NCI-H1417 (cell line): Measurements from ENCODE around the gene HK2.
"Not testable (repeated sequence)": the region's sequence is repeated elsewhere in the genome, so short reads cannot be mapped to it uniquely, and the experiment has no call there.

Experiments used
- DNase-seq, 3 experiments: peaks; one replicate each; lab custom pipeline; 2025; lab: John Stamatoyannopoulos, UW

HK2 gene

GRCh38 chr2:74895001-74895400 is 61.1 kb downstream of the HK2 start:
- DNase-seq, result no peak

- DNase-seq, result no peak
These were observed 62.3 kb downstream of the HK2 start for GRCh38 chr2:74896232-74896631.

GRCh38 chr2:74900225-74900624 is 66.3 kb downstream of the HK2 start:
- DNase-seq, result not testable (repeated sequence)

GRCh38 chr2:74902281-74902860 is 68.4 kb downstream of the HK2 start:
- peak in 2 of 3 experiments; percentile 39 to 72 for DNase-seq

- no peak for DNase-seq
These were observed 72.5 kb downstream of the HK2 start for GRCh38 chr2:74906395-74906794.

GRCh38 chr2:74907560-74907959 is 73.6 kb downstream of the HK2 start:
- not testable (repeated sequence) for DNase-seq

GRCh38 chr2:74908748-74909444 is 75.0 kb downstream of the HK2 start:
- no peak for DNase-seq

- no peak for DNase-seq
These were observed 76.3 kb downstream of the HK2 start for GRCh38 chr2:74910245-74910644.

- no peak for DNase-seq
These were observed 77.1 kb downstream of the HK2 start for GRCh38 chr2:74911061-74911460.

GRCh38 chr2:74915743-74916142 is 81.8 kb downstream of the HK2 start:
- no peak for DNase-seq

- DNase-seq, result no peak
These were observed 82.5 kb downstream of the HK2 start for GRCh38 chr2:74916394-74916793.

- DNase-seq, result no peak
These were observed 84.0 kb downstream of the HK2 start for GRCh38 chr2:74917702-74918619.

- peak; percentile 16 to 93 (median 87) for DNase-seq
These were observed 85.9 kb downstream of the HK2 start for GRCh38 chr2:74919827-74920226.

- no peak for DNase-seq
These were observed 87.4 kb downstream of the HK2 start for GRCh38 chr2:74921236-74921736.

- DNase-seq, result no peak
These were observed 88.8 kb downstream of the HK2 start for GRCh38 chr2:74922592-74923227.

GRCh38 chr2:74924463-74925265 is 90.7 kb downstream of the HK2 start:
- peak in 1 of 3 experiments; percentile 32 for DNase-seq

- peak in 1 of 3 experiments; percentile 42 for DNase-seq
These were observed 91.4 kb downstream of the HK2 start for GRCh38 chr2:74925361-74925786.

GRCh38 chr2:74927621-74928020 is 93.7 kb downstream of the HK2 start:
- DNase-seq, result peak in 1 of 3 experiments; percentile 45

- DNase-seq, result no peak
These were observed 97.0 kb downstream of the HK2 start for GRCh38 chr2:74930811-74931486.

GRCh38 chr2:74931940-74932339 is 98.0 kb downstream of the HK2 start:
- no peak for DNase-seq
